Stimulated activated naive CD8-positive, alpha-beta T cell treated with anti-CD3 and anti-CD28 coated beads, Interleukin-15, amount 100 ng/mL, for 72 hours (primary cell): ENCODE measurements around the gene ATXN10.

ENCODE experiments used
- ATAC-seq: fragments of 150-1000 bp; cut with Tn5 transposase; 2 replicates; pipeline ENCODE4 v1.10.0; 2021; ENCODE audit warnings: mild to moderate bottlenecking, moderate library complexity
- DNase-seq, 2 donors: peaks; one replicate each; pipeline ENCODE4 v3.0.0; 2021 to 2022
- H3K27ac Mint-ChIP-seq, 2 donors: one replicate each; pipeline ENCODE4 v1.8.0; 2022; ENCODE audit warnings: mild to moderate bottlenecking in 2 of 2, mixed read lengths in 2 of 2, moderate library complexity in 2 of 2
- H3K27me3 Mint-ChIP-seq: one replicate; pipeline ENCODE4 v1.8.0; 2022; ENCODE audit warnings: mixed read lengths
- H3K4me1 Mint-ChIP-seq: one replicate; pipeline ENCODE4 v1.8.0; 2022; ENCODE audit warnings: mild to moderate bottlenecking, mixed read lengths
- H3K4me3 Mint-ChIP-seq, 2 donors: one replicate each; pipeline ENCODE4 v1.8.0; 2022; ENCODE audit warnings: mild to moderate bottlenecking in 2 of 2, mixed read lengths in 2 of 2, moderate library complexity in 1 of 2
- H3K9me3 Mint-ChIP-seq, 2 donors: one replicate each; pipeline ENCODE4 v1.8.0; 2022; ENCODE audit warnings: mixed read lengths in 2 of 2

The ATXN10 gene

GRCh38 chr22:45879552-45879949 is 207.9 kb downstream of the ATXN10 start:
- Mint-ChIP-seq H3K9me3 (no peaks in the 10 kb centered on the region), H3K27me3 (peaks cover 83% of the 10 kb centered on the region), H3K4me1 (peaks cover 10% of the 10 kb centered on the region), H3K27ac (peak overlapping the region in 1 of 2 donors; percentile 7), H3K4me3 (no peak overlapping the region)
- DNase-seq: no peak
- no peak for ATAC-seq

- ATAC-seq (no peak), DNase-seq (no peak)
- Mint-ChIP-seq H3K27me3 (peaks cover 83% of the 10 kb centered on the region), H3K4me3 (no peak overlapping the region), H3K27ac (peak overlapping the region in 1 of 2 donors; percentile 7), H3K4me1 (peaks cover 10% of the 10 kb centered on the region), H3K9me3 (no peaks in the 10 kb centered on the region)
Measured at GRCh38 chr22:45880091-45880715, 208.6 kb downstream of the ATXN10 start.

- peaks cover 86% of the 10 kb centered on the region for H3K27me3 Mint-ChIP-seq
Measured at GRCh38 chr22:45880716-45881523, 209.3 kb downstream of the ATXN10 start.

GRCh38 chr22:45881524-45881875 is 209.9 kb downstream of the ATXN10 start:
- ATAC-seq (no peak), DNase-seq (no peak)
- H3K27me3 Mint-ChIP-seq: peaks cover 92% of the 10 kb centered on the region
- H3K4me3 Mint-ChIP-seq: no peak overlapping the region
- peaks cover 10% of the 10 kb centered on the region for H3K4me1 Mint-ChIP-seq
- H3K9me3 Mint-ChIP-seq: no peaks in the 10 kb centered on the region
- H3K27ac Mint-ChIP-seq: no peak overlapping the region

More at GRCh38 chr22:45880716-45881523, 209.3 kb downstream of the ATXN10 start:
- ATAC-seq: no peak
- Mint-ChIP-seq H3K27ac (no peak overlapping the region), H3K4me1 (peaks cover 10% of the 10 kb centered on the region), H3K9me3 (no peaks in the 10 kb centered on the region), H3K4me3 (no peak overlapping the region)
- DNase-seq: no peak

GRCh38 chr22:45882881-45883810 is 211.5 kb downstream of the ATXN10 start:
- peaks cover 10% of the 10 kb centered on the region for H3K4me1 Mint-ChIP-seq
- H3K4me3 Mint-ChIP-seq: no peak overlapping the region
- DNase-seq (no peak), ATAC-seq (no peak)
- H3K9me3 Mint-ChIP-seq: no peaks in the 10 kb centered on the region
- H3K27ac Mint-ChIP-seq: no peak overlapping the region
- H3K27me3 Mint-ChIP-seq: peaks cover 81% of the 10 kb centered on the region

GRCh38 chr22:45883811-45884170 is 212.2 kb downstream of the ATXN10 start:
- Mint-ChIP-seq H3K27me3 (peaks cover 81% of the 10 kb centered on the region), H3K9me3 (no peaks in the 10 kb centered on the region), H3K4me1 (peaks cover 4% of the 10 kb centered on the region), H3K27ac (no peak overlapping the region), H3K4me3 (no peak overlapping the region)
- DNase-seq: no peak
- ATAC-seq: no peak

GRCh38 chr22:45884201-45885062 is 212.8 kb downstream of the ATXN10 start:
- no peak for ATAC-seq
- H3K4me1 Mint-ChIP-seq: no peaks in the 10 kb centered on the region
- no peaks in the 10 kb centered on the region for H3K9me3 Mint-ChIP-seq
- H3K4me3 Mint-ChIP-seq: no peak overlapping the region
- H3K27me3 Mint-ChIP-seq: peaks cover 80% of the 10 kb centered on the region
- DNase-seq: no peak
- no peak overlapping the region for H3K27ac Mint-ChIP-seq

GRCh38 chr22:45885171-45885840 is 213.7 kb downstream of the ATXN10 start:
- Mint-ChIP-seq H3K27me3 (peaks cover 80% of the 10 kb centered on the region), H3K4me1 (no peaks in the 10 kb centered on the region), H3K9me3 (no peaks in the 10 kb centered on the region), H3K27ac (no peak overlapping the region), H3K4me3 (no peak overlapping the region)
- DNase-seq: no peak
- ATAC-seq: no peak

- H3K4me3 Mint-ChIP-seq: no peak overlapping the region
- DNase-seq (no peak), ATAC-seq (no peak)
- no peaks in the 10 kb centered on the region for H3K4me1 Mint-ChIP-seq
- no peak overlapping the region for H3K27ac Mint-ChIP-seq
- H3K27me3 Mint-ChIP-seq: peaks cover 77% of the 10 kb centered on the region
- H3K9me3 Mint-ChIP-seq: no peaks in the 10 kb centered on the region
Measured at GRCh38 chr22:45885941-45886395, 214.3 kb downstream of the ATXN10 start.

- peaks cover 77% of the 10 kb centered on the region for H3K27me3 Mint-ChIP-seq
- ATAC-seq (no peak), DNase-seq (no peak)
- H3K4me1 Mint-ChIP-seq: no peaks in the 10 kb centered on the region
- H3K27ac Mint-ChIP-seq: no peak overlapping the region
- H3K4me3 Mint-ChIP-seq: no peak overlapping the region
- H3K9me3 Mint-ChIP-seq: no peaks in the 10 kb centered on the region
Measured at GRCh38 chr22:45886540-45886939, 214.9 kb downstream of the ATXN10 start.

- Mint-ChIP-seq H3K4me1 (no peaks in the 10 kb centered on the region), H3K27me3 (peaks cover 76% of the 10 kb centered on the region), H3K4me3 (no peak overlapping the region), H3K27ac (no peak overlapping the region), H3K9me3 (no peaks in the 10 kb centered on the region)
- DNase-seq (no peak), ATAC-seq (no peak)
Measured at GRCh38 chr22:45887202-45888131, 215.8 kb downstream of the ATXN10 start.

- Mint-ChIP-seq H3K4me1 (no peaks in the 10 kb centered on the region), H3K4me3 (no peak overlapping the region), H3K27ac (no peak overlapping the region), H3K27me3 (peaks cover 69% of the 10 kb centered on the region), H3K9me3 (no peaks in the 10 kb centered on the region)
- ATAC-seq (no peak), DNase-seq (no peak)
Measured at GRCh38 chr22:45888221-45889092, 216.8 kb downstream of the ATXN10 start.

- H3K27ac Mint-ChIP-seq: no peak overlapping the region
- H3K4me3 Mint-ChIP-seq: no peak overlapping the region
- peaks cover 63% of the 10 kb centered on the region for H3K27me3 Mint-ChIP-seq
- DNase-seq (no peak), ATAC-seq (no peak)
- H3K9me3 Mint-ChIP-seq: no peaks in the 10 kb centered on the region
- H3K4me1 Mint-ChIP-seq: no peaks in the 10 kb centered on the region
Measured at GRCh38 chr22:45889093-45889538, 217.5 kb downstream of the ATXN10 start.
